ENCODE results near the gene SEMA4G.

- TF ChIP-seq ZNF184 (tag by site-specific recombination; IDR thresholded peaks at IDR 0.05) (no peak), ZNF138 (tag by site-specific recombination; IDR thresholded peaks at IDR 0.05; ENCODE audit: borderline replicate concordance) (no peak), MEIS1 (CRISPR knock-in tag; IDR thresholded peaks at IDR 0.05; ENCODE audit: borderline replicate concordance) (no peak), REST (tag by site-specific recombination; IDR thresholded peaks at IDR 0.05) (no peak), ZNF580 (tag by site-specific recombination; IDR thresholded peaks at IDR 0.05) (no peak), CTCF (tag by site-specific recombination; IDR thresholded peaks at IDR 0.05) (no peak), ZNF404 (tag by site-specific recombination; IDR thresholded peaks at IDR 0.05) (no peak), ZNF280D (tag by site-specific recombination; IDR thresholded peaks at IDR 0.05) (no peak), ZSCAN18 (tag by site-specific recombination; IDR thresholded peaks at IDR 0.05) (no peak), YY1 (tag by site-specific recombination; IDR thresholded peaks at IDR 0.05) (no peak), OSR2 (tag by site-specific recombination; IDR thresholded peaks at IDR 0.05) (no peak), ZNF292 (tag by site-specific recombination; IDR thresholded peaks at IDR 0.05; ENCODE audit: borderline replicate concordance, low read depth) (no peak)
These were observed 30.4 kb downstream of the SEMA4G start, which contains the start of gene LZTS2 for GRCh38 chr10:100999742-101000126.

Measured in HEK293 (cell line).